T47D (cell line): ENCODE data around the gene SLC27A3.
A peak's percentile ranks its signal among the peaks of the same experiment; 100 is the strongest.
"Not testable (repeated sequence)": the region's sequence is repeated elsewhere in the genome, so short reads cannot be mapped to it uniquely, and the experiment has no call there.

ENCODE experiments used
- DNase-seq, 2 experiments: peaks; one replicate each; pipeline versions ENCODE4 v3.0.0 to v3.0.0-alpha.2; 2011 to 2012; ENCODE audit warnings: low read depth in 1 of 2, low spot score in 1 of 2
- JUND ChIP-seq: IDR thresholded peaks from 2 replicates; pipeline ENCODE4 v1.6.1; 2012; ENCODE audit warnings: low read depth
- in situ Hi-C: cut with HindIII; loops from 2 replicates; pipeline ENCODE4 v1.10.0; 2016; ENCODE audit warnings: low sequenced_read_pairs, low pct_unique_long_range_greater_than_20kb

The SLC27A3 gene

GRCh38 chr1:153746174-153746573 is 29.0 kb upstream of the SLC27A3 start:
- in situ Hi-C loops, result no loop called here
- TF ChIP-seq JUND, result no peak
- DNase-seq, result no peak

GRCh38 chr1:153748903-153749302 is 26.3 kb upstream of the SLC27A3 start:
- no peak for TF ChIP-seq JUND
- DNase-seq, result no peak
- in situ Hi-C loops, result no loop called here

- peak; percentile 87 to 89 for DNase-seq
- TF ChIP-seq JUND, result no peak
- in situ Hi-C loops, result no loop called here
These were observed 25.7 kb upstream of the SLC27A3 start for GRCh38 chr1:153749408-153750005.

- in situ Hi-C loops, result no loop called here
- TF ChIP-seq JUND, result no peak
- no peak for DNase-seq
These were observed 24.9 kb upstream of the SLC27A3 start for GRCh38 chr1:153750026-153750995.

GRCh38 chr1:153752072-153752471 is 23.1 kb upstream of the SLC27A3 start:
- DNase-seq, result no peak
- no peak for TF ChIP-seq JUND
- in situ Hi-C loops, result no loop called here

GRCh38 chr1:153752571-153753195 is 22.5 kb upstream of the SLC27A3 start:
- no peak for DNase-seq
- TF ChIP-seq JUND, result no peak
- in situ Hi-C loops, result no loop called here

GRCh38 chr1:153754266-153754665 is 20.9 kb upstream of the SLC27A3 start:
- DNase-seq, result no peak
- TF ChIP-seq JUND, result no peak
- in situ Hi-C loops, result no loop called here

- no peak for TF ChIP-seq JUND
- no peak for DNase-seq
- in situ Hi-C loops, result no loop called here
These were observed 14.8 kb upstream of the SLC27A3 start for GRCh38 chr1:153760440-153760839.

- DNase-seq, result no peak
- TF ChIP-seq JUND, result no peak
- in situ Hi-C loops, result no loop called here
These were observed 11.6 kb upstream of the SLC27A3 start for GRCh38 chr1:153763365-153764225.

GRCh38 chr1:153764310-153764709 is 10.9 kb upstream of the SLC27A3 start:
- in situ Hi-C loops, result no loop called here
- TF ChIP-seq JUND, result no peak
- no peak for DNase-seq

- in situ Hi-C loops, DNase-seq: not testable (repeated sequence)
These were observed 8.5 kb upstream of the SLC27A3 start for GRCh38 chr1:153766663-153767062.

GRCh38 chr1:153767519-153767918 is 7.7 kb upstream of the SLC27A3 start:
- in situ Hi-C loops, result no loop called here
- TF ChIP-seq JUND, result no peak
- DNase-seq, result no peak
